Retinal pigment epithelial cell (primary cell): ENCODE data around the gene KRT15.
A peak's percentile ranks its signal among the peaks of the same experiment; 100 is the strongest.

Experiments
- DNase-seq: peaks from one replicate; pipeline ENCODE4 v3.0.0-alpha.2; 2010; ENCODE audit warnings: low read depth
- H3K4me3 ChIP-seq: 2 replicates; pipeline ENCODE4 v1.5.1; 2011; ENCODE audit warnings: mild to moderate bottlenecking, low read length, control low read depth, moderate library complexity
- CTCF ChIP-seq: conservative IDR thresholded peaks from 2 replicates; pipeline ENCODE4 v1.5.1; 2011; ENCODE audit warnings: low read depth, low read length, control low read depth, inconsistent platforms

The KRT15 gene

GRCh38 chr17:41504246-41504977 lies 14.3 kb downstream of the KRT15 start:
- no peak for DNase-seq
- no peak for TF ChIP-seq CTCF
- H3K4me3 ChIP-seq: no peak overlapping the region

- no peak overlapping the region for H3K4me3 ChIP-seq
- no peak for TF ChIP-seq CTCF
- no peak for DNase-seq
Measured at GRCh38 chr17:41503202-41503601, 15.5 kb downstream of the KRT15 start.

GRCh38 chr17:41500131-41500911 lies 18.4 kb downstream of the KRT15 start:
- TF ChIP-seq CTCF: no peak
- no peak overlapping the region for H3K4me3 ChIP-seq
- DNase-seq: no peak

- no peak overlapping the region for H3K4me3 ChIP-seq
- no peak for TF ChIP-seq CTCF
- no peak for DNase-seq
Measured at GRCh38 chr17:41499714-41500113, 19.0 kb downstream of the KRT15 start.

GRCh38 chr17:41498276-41498675 lies 20.4 kb downstream of the KRT15 start:
- DNase-seq: no peak
- no peak for TF ChIP-seq CTCF
- no peak overlapping the region for H3K4me3 ChIP-seq

- H3K4me3 ChIP-seq: no peak overlapping the region
- TF ChIP-seq CTCF: peak; percentile 88
- DNase-seq: peak; percentile 51
Measured at GRCh38 chr17:41496803-41497484, 21.7 kb downstream of the KRT15 start.

- no peak for DNase-seq
- no peak for TF ChIP-seq CTCF
- no peak overlapping the region for H3K4me3 ChIP-seq
Measured at GRCh38 chr17:41494524-41494923, 24.2 kb downstream of the KRT15 start.
